ENCODE measurements around the gene OTULIN.

- TF ChIP-seq CTCF (IDR thresholded peaks at IDR 0.05) (peak; percentile 93 to 97 (median 96)), POLR2A (IDR thresholded peaks at IDR 0.05) (no peak)
Measured at GRCh38 chr5:14727428-14727865, 62.9 kb downstream of the OTULIN start.

Data from right lobe of liver (tissue), 4 donors.